ENCODE results near the gene TATDN3.

Gene TATDN3

GRCh38 chr1:212827171-212827776, 35.6 kb downstream of the TATDN3 start (continued):
- TF ChIP-seq TCF7L2 (IDR thresholded peaks at IDR 0.05; ENCODE audit: borderline replicate concordance, low read depth, low read length) (no peak), ZNF843 (tag by site-specific recombination; IDR thresholded peaks at IDR 0.05) (no peak), ZNF639 (tag by site-specific recombination; IDR thresholded peaks at IDR 0.05) (no peak), ZNF529 (tag by site-specific recombination; IDR thresholded peaks at IDR 0.05; ENCODE audit: insufficient replicate concordance) (no peak), ZBTB21 (tag by site-specific recombination; IDR thresholded peaks at IDR 0.05) (no peak), ZXDB (tag by site-specific recombination; IDR thresholded peaks at IDR 0.05) (no peak), ZNF549 (tag by site-specific recombination; IDR thresholded peaks at IDR 0.05) (no peak), ZNF19 (tag by site-specific recombination; IDR thresholded peaks at IDR 0.05; ENCODE audit: low read depth) (no peak), ZNF157 (tag by site-specific recombination; IDR thresholded peaks at IDR 0.05) (no peak), ZNF791 (tag by site-specific recombination; IDR thresholded peaks at IDR 0.05) (no peak), ZFHX2 (tag by site-specific recombination; conservative IDR thresholded peaks at IDR 0.05) (no peak), ZSCAN5A (tag by site-specific recombination; IDR thresholded peaks at IDR 0.05) (no peak), HOXD13 (CRISPR knock-in tag; IDR thresholded peaks at IDR 0.05; ENCODE audit: borderline replicate concordance) (no peak), ZNF302 (tag by site-specific recombination; IDR thresholded peaks at IDR 0.05; ENCODE audit: low read depth) (no peak), GLI2 (tag by site-specific recombination; IDR thresholded peaks at IDR 0.05; ENCODE audit: borderline replicate concordance, low read depth) (no peak)

- H3K9me3 ChIP-seq (ENCODE audit: control insufficient read depth, insufficient read depth, low read depth, low read length), result no peaks in the 10 kb centered on the region
- TF ChIP-seq MEIS1 (CRISPR knock-in tag; IDR thresholded peaks at IDR 0.05; ENCODE audit: borderline replicate concordance) (no peak), ZNF140 (tag by site-specific recombination; IDR thresholded peaks at IDR 0.05) (no peak), HIC1 (tag by site-specific recombination; IDR thresholded peaks at IDR 0.05) (no peak), ZNF580 (tag by site-specific recombination; IDR thresholded peaks at IDR 0.05) (no peak)
- no peaks in the 10 kb centered on the region for H3K4me1 ChIP-seq (ENCODE audit: control insufficient read depth, insufficient read depth, low read length)
- no peak overlapping the region for H3K27ac ChIP-seq (ENCODE audit: extremely low read depth, low read depth, low read length)
- ChIA-PET CTCF (interaction anchor here (0.7 kb wide), 1 partner anchor 13 kb away, joined by 3 read pairs; no protein-coding TSS in a partner anchor), POLR2A (interaction anchor here (1.2 kb wide), 1 partner anchor 30 kb away, joined by 3 read pairs; the partner anchor contains the start of gene FLVCR1)
- no peaks in the 10 kb centered on the region for H3K36me3 ChIP-seq (ENCODE audit: control insufficient read depth in 2 of 2, insufficient read depth in 1 of 2, low read length in 2 of 2)
- H3K4me3 ChIP-seq (ENCODE audit: low read depth, low read length), result no peak overlapping the region
These were observed 36.2 kb downstream of the TATDN3 start for GRCh38 chr1:212827831-212828278.

Measured in HEK293 (cell line).